GM21423 (cell line): ENCODE results near the gene TOX2.

Experiments
- ATAC-seq: cut with Tn5 transposase; IDR thresholded peaks from one replicate; pipeline ENCODE4 v1.9.1; 2021; ENCODE audit warnings: mild to moderate bottlenecking, moderate library complexity; ENCODE audit not compliant: unreplicated experiment

The TOX2 gene

GRCh38 chr20:44016525-44016924 is 101.9 kb downstream of the TOX2 start:
- no peak for ATAC-seq

GRCh38 chr20:44017211-44017610 is 102.6 kb downstream of the TOX2 start:
- ATAC-seq, result no peak

GRCh38 chr20:44017905-44018258 is 103.2 kb downstream of the TOX2 start:
- ATAC-seq, result no peak

GRCh38 chr20:44018259-44018941 is 103.7 kb downstream of the TOX2 start:
- no peak for ATAC-seq

GRCh38 chr20:44018942-44019637 is 104.4 kb downstream of the TOX2 start:
- no peak for ATAC-seq

GRCh38 chr20:44019638-44020335 is 105.1 kb downstream of the TOX2 start:
- ATAC-seq, result no peak

- no peak for ATAC-seq
Measured at GRCh38 chr20:44020406-44021148, 105.9 kb downstream of the TOX2 start.

GRCh38 chr20:44021186-44021585 is 106.5 kb downstream of the TOX2 start:
- ATAC-seq, result no peak

GRCh38 chr20:44021900-44022299 is 107.2 kb downstream of the TOX2 start:
- ATAC-seq, result no peak

- no peak for ATAC-seq
Measured at GRCh38 chr20:44022464-44022863, 107.8 kb downstream of the TOX2 start.

- no peak for ATAC-seq
Measured at GRCh38 chr20:44023515-44024371, 109.1 kb downstream of the TOX2 start.

GRCh38 chr20:44024820-44025580 is 110.3 kb downstream of the TOX2 start:
- ATAC-seq, result no peak

GRCh38 chr20:44025756-44026155 is 111.1 kb downstream of the TOX2 start:
- no peak for ATAC-seq

- no peak for ATAC-seq
Measured at GRCh38 chr20:44026647-44027342, 112.1 kb downstream of the TOX2 start.

GRCh38 chr20:44027343-44028002 is 112.8 kb downstream of the TOX2 start:
- no peak for ATAC-seq

- ATAC-seq, result no peak
Measured at GRCh38 chr20:44028003-44028730, 113.5 kb downstream of the TOX2 start.

- ATAC-seq, result peak; percentile 69
Measured at GRCh38 chr20:44028868-44029847, 114.5 kb downstream of the TOX2 start.
